BLaER1 (cell line): ENCODE data around the gene TGFBR1.

Experiments used
- H3K27ac ChIP-seq: shearing (Covaris generic); formaldehyde crosslinking; 2 replicates; pipeline ENCODE4 v1.8.1; 2022
- H3K27me3 ChIP-seq: shearing (Covaris generic); formaldehyde crosslinking; 2 replicates; pipeline ENCODE4 v1.8.1; 2022
- H3K36me3 ChIP-seq: shearing (Covaris generic); formaldehyde crosslinking; 2 replicates; pipeline ENCODE4 v1.8.1; 2022
- H3K4me1 ChIP-seq: shearing (Covaris generic); formaldehyde crosslinking; 2 replicates; pipeline ENCODE4 v1.8.1; 2022
- H3K4me2 ChIP-seq: shearing (Covaris generic); formaldehyde crosslinking; 2 replicates; pipeline ENCODE4 v1.8.1; 2022
- H3K4me3 ChIP-seq: shearing (Covaris generic); formaldehyde crosslinking; 2 replicates; pipeline ENCODE4 v1.8.1; 2022
- H3K9ac ChIP-seq: shearing (Covaris generic); formaldehyde crosslinking; 2 replicates; pipeline ENCODE4 v1.8.1; 2022
- H3K9me3 ChIP-seq: shearing (Covaris generic); formaldehyde crosslinking; 2 replicates; pipeline ENCODE4 v1.8.1; 2022
- H4K20me1 ChIP-seq: shearing (Covaris generic); formaldehyde crosslinking; 2 replicates; pipeline ENCODE4 v1.8.1; 2022
- Cebpa-rat ChIP-seq: shearing (Covaris generic); IDR thresholded peaks from 2 replicates; pipeline ENCODE4 v1.8.1; 2022

TGFBR1 gene

DNA sequence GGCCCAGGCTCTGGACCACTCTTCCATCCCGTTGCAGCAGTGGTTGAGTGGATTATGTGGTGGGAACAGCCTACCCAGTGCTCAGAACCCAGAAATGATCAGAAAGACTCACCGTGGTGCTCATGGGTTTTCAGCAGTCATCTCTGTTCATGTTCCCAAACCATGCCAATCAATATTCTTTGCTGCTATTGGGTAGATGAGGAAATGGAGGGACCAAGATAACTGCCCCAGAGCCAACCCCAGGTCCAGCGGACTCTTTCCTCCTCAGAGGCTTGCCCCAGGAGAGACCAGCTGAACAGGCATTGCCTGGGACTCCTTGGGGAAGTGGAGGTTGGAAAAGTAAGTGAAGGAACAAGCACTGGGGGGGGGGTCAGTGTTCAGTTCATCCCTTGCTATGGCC is 78.7 kb downstream of the TGFBR1 start:
- no peak overlapping the region for H3K4me3 ChIP-seq
- H3K27me3 ChIP-seq: no peaks in the 10 kb centered on the region
- H3K9me3 ChIP-seq: no peaks in the 10 kb centered on the region
- no peak overlapping the region for H3K27ac ChIP-seq
- peaks cover 40% of the 10 kb centered on the region for H3K4me1 ChIP-seq
- H3K36me3 ChIP-seq: no peaks in the 10 kb centered on the region
- H4K20me1 ChIP-seq: no peaks in the 10 kb centered on the region
- H3K9ac ChIP-seq: no peak overlapping the region
- TF ChIP-seq Cebpa-rat: no peak
- H3K4me2 ChIP-seq: peak overlapping the region; percentile 46; the same call in 1 of the 2 replicates

DNA sequence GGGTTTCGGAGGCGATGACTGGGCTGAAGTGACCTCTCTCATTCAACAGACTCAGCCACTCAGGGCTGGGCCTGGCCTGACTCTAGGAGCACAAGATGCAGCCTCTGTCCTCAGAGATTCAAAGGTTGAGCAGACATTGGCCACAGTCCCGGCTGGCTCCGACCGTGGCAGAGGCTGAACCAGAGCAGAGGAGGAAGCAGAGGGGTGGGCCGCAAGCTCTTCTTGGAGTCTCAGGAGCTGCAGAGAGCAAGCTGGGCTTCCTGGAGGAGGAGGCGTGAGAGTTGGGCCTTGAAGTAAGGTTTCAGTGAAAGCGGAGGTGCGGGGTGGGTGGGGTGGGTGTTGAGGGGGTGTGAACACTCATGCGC is 79.2 kb downstream of the TGFBR1 start:
- Histone ChIP-seq H3K36me3 (no peaks in the 10 kb centered on the region), H3K4me1 (peaks cover 40% of the 10 kb centered on the region)

GRCh38 chr9:99184475-99185347 is 79.8 kb downstream of the TGFBR1 start:
- 0 out of 2 replicates have a peak overlapping the region, but pooled peaks have one; percentile 5 for H3K4me3 ChIP-seq
- H3K9ac ChIP-seq: peak overlapping the region; percentile 64; the same call in 1 of the 2 replicates
- peak overlapping the region; percentile 52 for H3K4me2 ChIP-seq
- H3K4me1 ChIP-seq: peaks cover 40% of the 10 kb centered on the region
- H3K27me3 ChIP-seq: no peaks in the 10 kb centered on the region
- H4K20me1 ChIP-seq: no peaks in the 10 kb centered on the region
- no peak for TF ChIP-seq Cebpa-rat
- peak overlapping the region; percentile 53; the same call in 1 of the 2 replicates for H3K27ac ChIP-seq
- H3K9me3 ChIP-seq: no peaks in the 10 kb centered on the region
- H3K36me3 ChIP-seq: no peaks in the 10 kb centered on the region

More for the DNA sequence above, 79.2 kb downstream of the TGFBR1 start:
- Histone ChIP-seq H3K27me3 (no peaks in the 10 kb centered on the region), H3K9me3 (no peaks in the 10 kb centered on the region), H3K4me3 (no peak overlapping the region), H3K4me2 (peak overlapping the region; percentile 52), H3K27ac (peak overlapping the region; percentile 53; the same call in 1 of the 2 replicates), H3K9ac (peak overlapping the region; percentile 64; the same call in 1 of the 2 replicates), H4K20me1 (no peaks in the 10 kb centered on the region)
- TF ChIP-seq Cebpa-rat: no peak

GRCh38 chr9:99185348-99185632 is 80.4 kb downstream of the TGFBR1 start:
- Histone ChIP-seq H4K20me1 (no peaks in the 10 kb centered on the region), H3K4me3 (no peak overlapping the region), H3K36me3 (no peaks in the 10 kb centered on the region), H3K4me2 (peak overlapping the region; percentile 52; the same call in 1 of the 2 replicates), H3K27ac (no peak overlapping the region), H3K9ac (no peak overlapping the region; the same call in 1 of the 2 replicates), H3K4me1 (peaks cover 41% of the 10 kb centered on the region), H3K9me3 (no peaks in the 10 kb centered on the region), H3K27me3 (no peaks in the 10 kb centered on the region)
- TF ChIP-seq Cebpa-rat: no peak

- Histone ChIP-seq H3K4me1 (peaks cover 44% of the 10 kb centered on the region), H3K4me3 (no peak overlapping the region), H4K20me1 (no peaks in the 10 kb centered on the region), H3K36me3 (no peaks in the 10 kb centered on the region), H3K27me3 (no peaks in the 10 kb centered on the region), H3K27ac (no peak overlapping the region), H3K4me2 (no peak overlapping the region), H3K9me3 (no peaks in the 10 kb centered on the region), H3K9ac (no peak overlapping the region)
- no peak for TF ChIP-seq Cebpa-rat
Observed at GRCh38 chr9:99185934-99186333, 81.0 kb downstream of the TGFBR1 start.

DNA sequence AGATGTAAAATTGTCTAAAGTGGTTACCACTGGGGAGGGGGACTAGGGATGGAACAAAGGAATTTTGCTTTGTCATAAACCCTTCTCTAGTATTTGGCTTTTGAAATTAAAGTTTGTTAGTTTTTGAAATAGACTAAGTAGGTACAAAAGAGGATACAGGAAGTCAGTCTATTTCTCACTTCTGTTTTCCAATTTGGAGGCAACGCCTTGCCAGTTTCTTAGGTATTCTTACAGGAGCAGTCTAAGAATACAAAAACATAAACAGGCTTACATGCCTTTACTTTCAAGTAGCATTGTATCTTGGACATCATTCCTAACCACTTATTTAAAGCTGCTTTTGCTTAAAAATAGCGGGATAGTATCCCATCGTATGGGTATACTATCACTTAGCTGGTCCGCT is 82.4 kb downstream of the TGFBR1 start:
- Histone ChIP-seq H3K4me3 (no peak overlapping the region), H4K20me1 (no peaks in the 10 kb centered on the region), H3K4me1 (peaks cover 31% of the 10 kb centered on the region), H3K9me3 (no peaks in the 10 kb centered on the region), H3K27me3 (no peaks in the 10 kb centered on the region), H3K27ac (no peak overlapping the region), H3K36me3 (no peaks in the 10 kb centered on the region), H3K9ac (no peak overlapping the region), H3K4me2 (peak overlapping the region; percentile 12; the same call in 1 of the 2 replicates)
- no peak for TF ChIP-seq Cebpa-rat

- H3K9ac ChIP-seq: no peak overlapping the region
- no peaks in the 10 kb centered on the region for H3K36me3 ChIP-seq
- H3K9me3 ChIP-seq: no peaks in the 10 kb centered on the region
- peaks cover 23% of the 10 kb centered on the region for H3K4me1 ChIP-seq
- H4K20me1 ChIP-seq: no peaks in the 10 kb centered on the region
- no peak overlapping the region for H3K4me2 ChIP-seq
- no peak for TF ChIP-seq Cebpa-rat
- no peak overlapping the region for H3K27ac ChIP-seq
- no peaks in the 10 kb centered on the region for H3K27me3 ChIP-seq
- H3K4me3 ChIP-seq: no peak overlapping the region
Observed at GRCh38 chr9:99189186-99189585, 84.3 kb downstream of the TGFBR1 start.

DNA sequence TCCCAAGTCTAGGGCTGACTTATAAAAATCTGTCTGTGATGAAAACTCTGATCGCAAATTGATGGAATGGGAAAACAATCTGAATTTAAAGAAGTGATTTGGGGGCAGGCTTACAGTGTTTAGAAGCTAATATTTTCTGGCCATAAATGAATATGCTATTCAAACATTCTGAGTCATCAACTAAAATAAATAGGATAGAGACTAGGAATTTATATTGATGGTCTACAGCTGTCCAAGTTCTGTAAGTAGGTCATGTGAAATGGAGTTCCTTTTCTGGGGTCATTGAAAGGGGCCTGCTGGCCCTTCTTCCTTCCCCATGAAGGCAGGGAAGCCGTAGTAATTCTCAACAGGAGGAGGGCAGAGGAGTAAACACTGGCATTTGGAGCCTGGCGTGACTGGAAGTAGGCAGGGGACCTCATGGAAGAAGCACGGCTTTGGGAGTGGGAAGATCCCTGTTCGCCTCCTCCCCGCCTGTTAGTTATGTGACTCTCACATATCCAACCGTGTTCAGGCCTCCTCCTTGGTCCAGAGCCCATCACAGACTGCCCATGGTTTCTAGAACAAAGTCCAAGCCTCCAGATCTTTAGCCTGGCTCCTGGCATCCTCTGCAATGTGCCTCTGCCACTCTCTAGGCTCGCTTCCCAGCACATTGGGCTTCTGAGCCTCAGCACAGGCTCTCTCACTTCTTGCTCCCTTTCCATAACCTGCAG is 85.1 kb downstream of the TGFBR1 start:
- TF ChIP-seq Cebpa-rat: no peak
- Histone ChIP-seq H4K20me1 (no peaks in the 10 kb centered on the region), H3K27ac (no peak overlapping the region), H3K9me3 (no peaks in the 10 kb centered on the region), H3K9ac (no peak overlapping the region), H3K4me3 (no peak overlapping the region), H3K4me1 (peaks cover 19% of the 10 kb centered on the region), H3K27me3 (no peaks in the 10 kb centered on the region), H3K4me2 (no peak overlapping the region), H3K36me3 (no peaks in the 10 kb centered on the region)

GRCh38 chr9:99190597-99191283 is 85.8 kb downstream of the TGFBR1 start:
- no peaks in the 10 kb centered on the region for H4K20me1 ChIP-seq
- H3K4me1 ChIP-seq: peaks cover 17% of the 10 kb centered on the region
- no peak overlapping the region for H3K4me3 ChIP-seq
- H3K9me3 ChIP-seq: no peaks in the 10 kb centered on the region
- no peak overlapping the region for H3K27ac ChIP-seq
- no peaks in the 10 kb centered on the region for H3K36me3 ChIP-seq
- no peak overlapping the region for H3K4me2 ChIP-seq
- H3K27me3 ChIP-seq: no peaks in the 10 kb centered on the region
- TF ChIP-seq Cebpa-rat: no peak
- no peak overlapping the region for H3K9ac ChIP-seq
